HEK293T (cell line): ENCODE measurements around the gene WDR89.

Experiments used
- CTCF ChIA-PET: fragments of 350-600 bp; formaldehyde crosslinking; extraction: SDS; loops from one replicate; lab custom pipeline; 2021; ENCODE audit warnings: antibody characterized with exemption, inconsistent platforms; lab: Yijun Ruan, JAX
- POLR2A ChIA-PET: fragments of 350-600 bp; formaldehyde crosslinking; extraction: SDS; loops from one replicate; lab custom pipeline; 2020; ENCODE audit warnings: antibody characterized with exemption, inconsistent platforms; lab: Yijun Ruan, JAX
- DNase-seq: peaks from one replicate; pipeline ENCODE4 v3.0.0; 2012; ENCODE audit warnings: mixed read lengths; ENCODE audit errors: extremely low spot score
- ARNT ChIP-seq: fragments of 450-650 bp; IDR thresholded peaks from 2 replicates; pipeline ENCODE4 v1.6.1; 2017; ENCODE audit warnings: mild to moderate bottlenecking
- BHLHE40 ChIP-seq: fragments of 450-650 bp; IDR thresholded peaks from 2 replicates; pipeline ENCODE4 v1.6.1; 2016; ENCODE audit warnings: mild to moderate bottlenecking, moderate library complexity, borderline replicate concordance
- CTBP1 ChIP-seq: fragments of 450-650 bp; IDR thresholded peaks from 2 replicates; pipeline ENCODE4 v1.6.1; 2016; ENCODE audit warnings: borderline replicate concordance
- ELF4 ChIP-seq: fragments of 450-650 bp; IDR thresholded peaks from 2 replicates; pipeline ENCODE4 v1.6.1; 2017; ENCODE audit warnings: antibody characterized with exemption
- FOXA1 ChIP-seq: fragments of 450-650 bp; IDR thresholded peaks from 2 replicates; pipeline ENCODE4 v1.6.1; 2016; ENCODE audit warnings: mild to moderate bottlenecking
- FOXK2 ChIP-seq: fragments of 450-650 bp; IDR thresholded peaks from 2 replicates; pipeline ENCODE4 v1.6.1; 2016; ENCODE audit warnings: mild to moderate bottlenecking
- FOXM1 ChIP-seq: fragments of 450-650 bp; IDR thresholded peaks from 2 replicates; pipeline ENCODE4 v1.6.1; 2017; ENCODE audit warnings: mild to moderate bottlenecking, borderline replicate concordance
- HDGF ChIP-seq: fragments of 450-650 bp; IDR thresholded peaks from 2 replicates; pipeline ENCODE4 v1.6.1; 2017; ENCODE audit warnings: antibody characterized with exemption, borderline replicate concordance
- L3MBTL2 ChIP-seq: fragments of 450-650 bp; conservative IDR thresholded peaks from 2 replicates; pipeline ENCODE4 v1.6.1; 2016; ENCODE audit warnings: mild to moderate bottlenecking
- LEF1 ChIP-seq: fragments of 450-650 bp; IDR thresholded peaks from 2 replicates; pipeline ENCODE4 v1.6.1; 2017; ENCODE audit warnings: mild to moderate bottlenecking, borderline replicate concordance
- NFRKB ChIP-seq: fragments of 450-650 bp; IDR thresholded peaks from 2 replicates; pipeline ENCODE4 v1.6.1; 2016; ENCODE audit warnings: mild to moderate bottlenecking, moderate library complexity
- SP1 ChIP-seq: fragments of 450-650 bp; IDR thresholded peaks from 2 replicates; pipeline ENCODE4 v1.6.1; 2017
- SUZ12 ChIP-seq: fragments of 450-650 bp; IDR thresholded peaks from 2 replicates; pipeline ENCODE4 v1.6.1; 2016; ENCODE audit warnings: mild to moderate bottlenecking
- TARDBP ChIP-seq: fragments of 450-650 bp; IDR thresholded peaks from 2 replicates; pipeline ENCODE4 v1.6.1; 2016
- ZNF384 ChIP-seq: fragments of 450-650 bp; IDR thresholded peaks from 2 replicates; pipeline ENCODE4 v1.6.1; 2016
- TF ChIP-seq, protein P1 (sequence below): fragments of 450-650 bp; IDR thresholded peaks from 2 replicates; pipeline ENCODE4 v1.6.1; 2016

The WDR89 gene

DNA sequence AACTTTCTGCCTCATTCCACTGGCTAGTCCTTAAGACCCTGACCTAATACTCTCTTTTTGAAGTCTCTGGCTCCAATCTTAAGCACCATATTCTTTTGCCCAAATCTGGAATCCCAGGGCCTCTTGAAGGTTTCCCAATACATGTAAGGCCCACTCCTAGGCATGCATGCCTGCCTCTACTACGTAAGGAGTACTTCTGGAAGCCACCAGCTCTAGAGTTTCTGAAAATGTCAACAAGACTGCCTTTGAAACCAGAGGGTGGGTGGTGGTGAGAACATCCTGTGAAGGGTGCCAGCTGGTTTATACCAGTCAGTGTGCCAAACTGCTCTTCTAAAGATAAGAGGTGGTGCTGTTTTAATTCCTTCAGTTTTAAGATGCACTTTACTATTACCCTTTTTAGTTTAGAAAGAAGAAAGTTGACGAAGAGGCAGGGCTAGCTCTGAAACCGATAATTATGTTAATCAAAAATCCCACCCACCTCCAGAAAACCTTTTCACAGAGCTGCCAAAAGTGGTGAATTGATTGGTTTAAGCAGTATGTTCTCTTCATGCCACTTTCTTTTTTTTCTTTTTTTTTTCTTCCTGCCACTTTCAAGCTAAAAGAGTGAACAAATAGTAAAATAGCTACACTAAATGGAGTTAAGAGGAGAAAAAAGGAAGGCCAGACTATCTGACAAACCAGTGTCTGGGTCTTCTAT, 8.7 kb upstream of the WDR89 start:
- CTCF ChIA-PET = interaction anchor here (1.6 kb wide), 1 partner anchor 11 kb away, joined by 3 read pairs; no protein-coding TSS in a partner anchor
- TF ChIP-seq SUZ12 (no peak), NFRKB (no peak), FOXM1 (no peak), TARDBP (no peak), SP1 (no peak), LEF1 (no peak), FOXK2 (no peak), ELF4 (no peak), ARNT (no peak), FOXA1 (no peak), HDGF (no peak), CTBP1 (no peak), L3MBTL2 (no peak), BHLHE40 (no peak), ZNF384 (no peak)
- TF ChIP-seq, protein P1, sequence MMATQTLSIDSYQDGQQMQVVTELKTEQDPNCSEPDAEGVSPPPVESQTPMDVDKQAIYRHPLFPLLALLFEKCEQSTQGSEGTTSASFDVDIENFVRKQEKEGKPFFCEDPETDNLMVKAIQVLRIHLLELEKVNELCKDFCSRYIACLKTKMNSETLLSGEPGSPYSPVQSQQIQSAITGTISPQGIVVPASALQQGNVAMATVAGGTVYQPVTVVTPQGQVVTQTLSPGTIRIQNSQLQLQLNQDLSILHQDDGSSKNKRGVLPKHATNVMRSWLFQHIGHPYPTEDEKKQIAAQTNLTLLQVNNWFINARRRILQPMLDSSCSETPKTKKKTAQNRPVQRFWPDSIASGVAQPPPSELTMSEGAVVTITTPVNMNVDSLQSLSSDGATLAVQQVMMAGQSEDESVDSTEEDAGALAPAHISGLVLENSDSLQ = no peak
- no peak for DNase-seq
- POLR2A ChIA-PET = interaction anchor here (2.6 kb wide), 1 partner anchor 8 kb away, joined by 11 read pairs; the partner anchor contains the start of gene WDR89

DNA sequence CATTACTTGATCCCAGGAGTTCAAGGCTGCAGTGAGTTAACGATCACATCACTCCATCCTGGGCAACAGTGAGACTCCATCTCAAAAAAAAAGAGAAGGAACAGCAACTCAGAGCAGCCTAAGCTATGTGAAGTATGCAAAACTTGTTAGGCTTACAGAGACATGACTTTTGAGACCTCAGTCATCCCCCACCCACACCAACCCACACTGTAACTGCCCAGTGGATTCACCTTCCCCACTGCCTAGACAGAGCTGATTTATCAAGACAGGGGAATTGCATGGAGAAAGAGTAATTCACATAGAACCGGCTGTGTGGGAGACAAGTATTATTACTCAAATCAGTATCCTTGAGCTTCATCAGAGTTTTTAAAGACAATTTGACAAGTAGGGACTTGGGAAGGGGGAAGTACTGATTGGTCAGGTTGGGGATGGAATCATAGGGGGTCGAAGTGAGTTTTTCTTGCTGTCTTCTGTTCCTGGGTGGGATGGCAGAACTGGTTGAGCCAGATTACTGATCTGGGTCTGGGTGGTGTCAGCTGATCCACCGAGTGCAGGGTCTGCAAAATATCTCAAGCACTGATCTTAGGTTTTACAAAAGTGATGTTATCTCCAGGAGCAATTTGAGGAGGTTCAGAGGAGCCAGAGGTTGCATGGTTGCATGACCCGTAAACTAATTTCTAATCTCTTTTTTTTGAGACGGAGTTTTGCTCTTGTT, 6.2 kb upstream of the WDR89 start:
- TF ChIP-seq ZNF384 (no peak), LEF1 (no peak), FOXA1 (no peak), L3MBTL2 (no peak), CTBP1 (no peak), SUZ12 (no peak), FOXK2 (no peak)
- TF ChIP-seq, protein P1 = no peak
- POLR2A ChIA-PET = no interaction called here
- no peak for DNase-seq
- CTCF ChIA-PET = interaction anchor here (0.6 kb wide), 1 partner anchor 13 kb away, joined by 4 read pairs; no protein-coding TSS in a partner anchor

DNA sequence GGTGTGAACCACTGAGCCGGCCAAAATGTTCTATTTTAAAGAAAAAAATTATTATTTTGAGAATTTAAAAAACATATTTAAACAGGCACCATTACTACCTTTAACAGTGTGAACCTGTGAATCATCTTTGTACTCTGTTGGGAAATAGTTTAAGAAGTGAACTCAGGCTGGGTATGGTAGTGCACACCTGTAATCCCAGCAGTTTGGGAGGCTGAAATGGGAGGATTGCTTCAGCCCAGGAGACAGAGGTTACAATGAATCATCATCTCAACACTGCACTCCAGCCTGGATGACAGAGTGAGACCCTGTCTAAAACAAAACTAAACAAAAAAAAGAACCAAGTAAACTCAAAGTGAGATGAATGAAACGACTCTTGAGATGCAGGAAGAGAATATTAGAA, 3.1 kb upstream of the WDR89 start:
- POLR2A ChIA-PET = no interaction called here
- CTCF ChIA-PET = no interaction called here
- DNase-seq = no peak
- TF ChIP-seq FOXK2 (no peak), BHLHE40 (no peak), L3MBTL2 (no peak), ELF4 (no peak), SP1 (no peak), NFRKB (no peak), LEF1 (no peak), CTBP1 (no peak), TARDBP (no peak), HDGF (no peak), SUZ12 (no peak), ZNF384 (no peak), FOXM1 (no peak), ARNT (no peak), FOXA1 (no peak)
- TF ChIP-seq, protein P1 = no peak

DNA sequence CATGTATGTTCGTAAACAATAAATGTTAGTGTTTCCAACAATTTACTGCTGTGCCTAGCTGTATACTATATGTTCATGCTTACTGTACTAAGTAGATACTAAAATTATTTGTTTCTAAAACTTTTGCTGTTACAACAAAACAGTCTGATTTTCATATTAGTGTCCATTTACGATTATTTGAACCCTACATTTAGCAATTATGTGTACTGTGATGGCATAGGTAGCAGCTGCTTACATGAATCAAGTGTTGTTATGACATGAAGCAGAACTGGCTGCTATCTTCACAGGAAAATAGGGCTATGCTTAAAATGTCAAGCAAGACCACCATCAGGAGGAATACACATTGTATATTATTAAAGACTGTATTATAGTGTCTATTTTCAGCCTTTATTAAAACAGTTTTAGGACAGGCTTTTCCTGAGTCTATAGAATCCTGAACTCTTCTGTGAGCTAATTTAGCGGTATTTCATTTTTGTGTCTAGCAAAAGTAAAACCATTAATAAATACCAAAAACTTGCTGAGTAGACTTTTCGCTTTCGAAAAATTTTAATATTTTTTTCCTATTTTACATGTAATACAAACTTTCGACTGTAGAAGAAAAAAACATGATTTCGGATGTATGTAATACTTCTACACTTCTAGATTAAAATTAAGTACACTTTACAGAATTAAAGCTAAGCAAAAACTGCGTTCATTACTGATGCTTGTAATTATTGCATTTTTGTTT, 1.1 kb upstream of the WDR89 start:
- CTCF ChIA-PET = interaction anchor here (1.5 kb wide), 1 partner anchor 83 kb away, joined by 6 read pairs; no protein-coding TSS in a partner anchor
- TF ChIP-seq, protein P1 = no peak
- TF ChIP-seq CTBP1 (no peak), SP1 (no peak), SUZ12 (no peak), HDGF (no peak), FOXA1 (no peak), FOXM1 (no peak), TARDBP (no peak), LEF1 (no peak), FOXK2 (no peak), BHLHE40 (no peak), ELF4 (no peak)
- no peak for DNase-seq

More for the DNA sequence above, 1.1 kb upstream of the WDR89 start:
- POLR2A ChIA-PET = interaction anchor here (0.6 to 2.3 kb wide), 23 partner anchors 8 to 854 kb away, joined by 3 to 25 read pairs (median 5); partner anchors contain the start of genes PPP2R5E and SGPP1
